Neural cell (in vitro differentiated cells): ENCODE results near the gene ZNF768.

Source experiments
- EZH2 ChIP-seq: fragments of 200-600, 300-800 bp; shearing (Covaris generic), sonication (generic); IDR thresholded peaks from 2 replicates; pipeline ENCODE4 v1.6.1; 2014; ENCODE audit warnings: antibody characterized with exemption, low read length, borderline replicate concordance, mild to moderate bottlenecking; ENCODE audit not compliant: insufficient read depth, poor library complexity, severe bottlenecking
- TF ChIP-seq, protein P1 (sequence below): fragments of 450-650 bp; IDR thresholded peaks from 2 replicates; pipeline ENCODE4 v1.5.1; 2014; ENCODE audit warnings: antibody characterized with exemption, mild to moderate bottlenecking, moderate library complexity; ENCODE audit not compliant: poor library complexity, severe bottlenecking

- TF ChIP-seq EZH2: no peak
- TF ChIP-seq, protein P1, sequence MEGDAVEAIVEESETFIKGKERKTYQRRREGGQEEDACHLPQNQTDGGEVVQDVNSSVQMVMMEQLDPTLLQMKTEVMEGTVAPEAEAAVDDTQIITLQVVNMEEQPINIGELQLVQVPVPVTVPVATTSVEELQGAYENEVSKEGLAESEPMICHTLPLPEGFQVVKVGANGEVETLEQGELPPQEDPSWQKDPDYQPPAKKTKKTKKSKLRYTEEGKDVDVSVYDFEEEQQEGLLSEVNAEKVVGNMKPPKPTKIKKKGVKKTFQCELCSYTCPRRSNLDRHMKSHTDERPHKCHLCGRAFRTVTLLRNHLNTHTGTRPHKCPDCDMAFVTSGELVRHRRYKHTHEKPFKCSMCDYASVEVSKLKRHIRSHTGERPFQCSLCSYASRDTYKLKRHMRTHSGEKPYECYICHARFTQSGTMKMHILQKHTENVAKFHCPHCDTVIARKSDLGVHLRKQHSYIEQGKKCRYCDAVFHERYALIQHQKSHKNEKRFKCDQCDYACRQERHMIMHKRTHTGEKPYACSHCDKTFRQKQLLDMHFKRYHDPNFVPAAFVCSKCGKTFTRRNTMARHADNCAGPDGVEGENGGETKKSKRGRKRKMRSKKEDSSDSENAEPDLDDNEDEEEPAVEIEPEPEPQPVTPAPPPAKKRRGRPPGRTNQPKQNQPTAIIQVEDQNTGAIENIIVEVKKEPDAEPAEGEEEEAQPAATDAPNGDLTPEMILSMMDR: no peak
Observed at GRCh38 chr16:30490210-30490609, 36.2 kb downstream of the ZNF768 start.
